ENCODE measurements around the gene NYAP2. TPM values are rescaled to one million over a fixed set of nuclear protein-coding genes. Genes with fewer than 3 reads are reported as not detected.

NYAP2 gene
- total RNA-seq, 2 donors from 2014 or later: not detected

- no peaks in the 10 kb centered on the region for H3K4me1 Mint-ChIP-seq (ENCODE audit: low read depth in 2 of 2)
- no peak overlapping the region for H3K27ac Mint-ChIP-seq
- no peaks in the 10 kb centered on the region for H3K36me3 Mint-ChIP-seq
- peaks cover 17 to 30% of the 10 kb centered on the region in 2 donors for H3K27me3 Mint-ChIP-seq
- no peak overlapping the region for H3K4me3 Mint-ChIP-seq
- no peak for DNase-seq (ENCODE audit: low spot score)
- H3K9me3 Mint-ChIP-seq: no peaks in the 10 kb centered on the region
- no peak for ATAC-seq
Measured at GRCh38 chr2:225413786-225414185, 14.3 kb downstream of the NYAP2 start.

GRCh38 chr2:225414902-225415301 lies 15.4 kb downstream of the NYAP2 start:
- no peaks in the 10 kb centered on the region for H3K9me3 Mint-ChIP-seq
- peaks cover 17 to 34% of the 10 kb centered on the region in 2 donors for H3K27me3 Mint-ChIP-seq
- DNase-seq (ENCODE audit: low spot score) (no peak), ATAC-seq (no peak)
- H3K27ac Mint-ChIP-seq: no peak overlapping the region
- no peak overlapping the region for H3K4me3 Mint-ChIP-seq
- H3K4me1 Mint-ChIP-seq (ENCODE audit: low read depth in 2 of 2): no peaks in the 10 kb centered on the region
- H3K36me3 Mint-ChIP-seq: no peaks in the 10 kb centered on the region

- no peak for DNase-seq (ENCODE audit: low spot score)
Measured at GRCh38 chr2:225415341-225415740, 15.8 kb downstream of the NYAP2 start.

GRCh38 chr2:225415792-225416191 lies 16.3 kb downstream of the NYAP2 start:
- no peak overlapping the region for H3K4me3 Mint-ChIP-seq
- H3K36me3 Mint-ChIP-seq: no peaks in the 10 kb centered on the region
- peaks cover 15 to 31% of the 10 kb centered on the region in 2 donors for H3K27me3 Mint-ChIP-seq
- ATAC-seq: no peak
- no peak overlapping the region for H3K27ac Mint-ChIP-seq
- no peaks in the 10 kb centered on the region for H3K9me3 Mint-ChIP-seq
- no peak for DNase-seq (ENCODE audit: low spot score)
- no peaks in the 10 kb centered on the region for H3K4me1 Mint-ChIP-seq (ENCODE audit: low read depth in 2 of 2)

More at GRCh38 chr2:225415341-225415740, 15.8 kb downstream of the NYAP2 start:
- no peak for ATAC-seq
- no peaks in the 10 kb centered on the region for H3K9me3 Mint-ChIP-seq
- H3K36me3 Mint-ChIP-seq: no peaks in the 10 kb centered on the region
- no peaks in the 10 kb centered on the region for H3K4me1 Mint-ChIP-seq (ENCODE audit: low read depth in 2 of 2)
- no peak overlapping the region for H3K4me3 Mint-ChIP-seq
- no peak overlapping the region for H3K27ac Mint-ChIP-seq
- H3K27me3 Mint-ChIP-seq: peaks cover 17 to 34% of the 10 kb centered on the region in 2 donors

- no peak for DNase-seq (ENCODE audit: low spot score)
- Mint-ChIP-seq H3K27me3 (peaks cover 9 to 22% of the 10 kb centered on the region in 2 donors), H3K4me3 (no peak overlapping the region), H3K36me3 (no peaks in the 10 kb centered on the region), H3K9me3 (no peaks in the 10 kb centered on the region), H3K27ac (no peak overlapping the region), H3K4me1 (ENCODE audit: low read depth in 2 of 2) (no peaks in the 10 kb centered on the region)
- no peak for ATAC-seq
Measured at GRCh38 chr2:225416616-225417367, 17.3 kb downstream of the NYAP2 start.

- Mint-ChIP-seq H3K36me3 (no peaks in the 10 kb centered on the region), H3K9me3 (no peaks in the 10 kb centered on the region), H3K27me3 (peaks cover 13 to 28% of the 10 kb centered on the region in 2 donors), H3K27ac (no peak overlapping the region), H3K4me1 (ENCODE audit: low read depth in 2 of 2) (no peaks in the 10 kb centered on the region), H3K4me3 (no peak overlapping the region)
- no peak for DNase-seq (ENCODE audit: low spot score)
- ATAC-seq: no peak
Measured at GRCh38 chr2:225419033-225419432, 19.5 kb downstream of the NYAP2 start.

GRCh38 chr2:225422145-225422544 lies 22.6 kb downstream of the NYAP2 start:
- DNase-seq (ENCODE audit: low spot score) (no peak), ATAC-seq (no peak)
- peaks cover 17 to 29% of the 10 kb centered on the region in 2 donors for H3K27me3 Mint-ChIP-seq
- no peak overlapping the region for H3K27ac Mint-ChIP-seq
- no peaks in the 10 kb centered on the region for H3K9me3 Mint-ChIP-seq
- no peak overlapping the region for H3K4me3 Mint-ChIP-seq
- no peaks in the 10 kb centered on the region for H3K36me3 Mint-ChIP-seq
- no peaks in the 10 kb centered on the region for H3K4me1 Mint-ChIP-seq (ENCODE audit: low read depth in 2 of 2)

GRCh38 chr2:225425284-225425683 lies 25.8 kb downstream of the NYAP2 start:
- no peaks in the 10 kb centered on the region for H3K4me1 Mint-ChIP-seq (ENCODE audit: low read depth in 2 of 2)
- ATAC-seq (no peak), DNase-seq (ENCODE audit: low spot score) (no peak)
- no peak overlapping the region for H3K27ac Mint-ChIP-seq
- no peak overlapping the region for H3K4me3 Mint-ChIP-seq
- H3K9me3 Mint-ChIP-seq: no peaks in the 10 kb centered on the region
- H3K36me3 Mint-ChIP-seq: no peaks in the 10 kb centered on the region
- peaks cover 14 to 39% of the 10 kb centered on the region in 2 donors for H3K27me3 Mint-ChIP-seq

- peaks cover 10 to 27% of the 10 kb centered on the region in 2 donors for H3K27me3 Mint-ChIP-seq
- ATAC-seq: no peak
- H3K4me1 Mint-ChIP-seq (ENCODE audit: low read depth in 2 of 2): no peaks in the 10 kb centered on the region
- H3K4me3 Mint-ChIP-seq: no peak overlapping the region
- DNase-seq (ENCODE audit: low spot score): no peak
- H3K36me3 Mint-ChIP-seq: no peaks in the 10 kb centered on the region
- no peaks in the 10 kb centered on the region for H3K9me3 Mint-ChIP-seq
- no peak overlapping the region for H3K27ac Mint-ChIP-seq
Measured at GRCh38 chr2:225428360-225428759, 28.9 kb downstream of the NYAP2 start.

- Mint-ChIP-seq H3K36me3 (no peaks in the 10 kb centered on the region), H3K27me3 (peaks cover 10 to 27% of the 10 kb centered on the region in 2 donors), H3K27ac (no peak overlapping the region), H3K9me3 (no peaks in the 10 kb centered on the region), H3K4me3 (no peak overlapping the region), H3K4me1 (ENCODE audit: low read depth in 2 of 2) (no peaks in the 10 kb centered on the region)
- no peak for ATAC-seq
- DNase-seq (ENCODE audit: low spot score): no peak
Measured at GRCh38 chr2:225429717-225430116, 30.2 kb downstream of the NYAP2 start.

GRCh38 chr2:225431105-225431863 lies 31.8 kb downstream of the NYAP2 start:
- H3K4me3 Mint-ChIP-seq: no peak overlapping the region
- DNase-seq (ENCODE audit: low spot score) (no peak), ATAC-seq (no peak)
- H3K27ac Mint-ChIP-seq: no peak overlapping the region
- H3K9me3 Mint-ChIP-seq: no peaks in the 10 kb centered on the region
- peaks cover 7 to 27% of the 10 kb centered on the region in 2 donors for H3K27me3 Mint-ChIP-seq
- no peaks in the 10 kb centered on the region for H3K4me1 Mint-ChIP-seq (ENCODE audit: low read depth in 2 of 2)
- H3K36me3 Mint-ChIP-seq: no peaks in the 10 kb centered on the region

GRCh38 chr2:225434014-225434413 lies 34.5 kb downstream of the NYAP2 start:
- DNase-seq (ENCODE audit: low spot score): no peak
- Mint-ChIP-seq H3K27ac (no peak overlapping the region), H3K4me1 (ENCODE audit: low read depth in 2 of 2) (no peaks in the 10 kb centered on the region), H3K36me3 (no peaks in the 10 kb centered on the region), H3K4me3 (no peak overlapping the region), H3K9me3 (peaks cover 2% of the 10 kb centered on the region), H3K27me3 (peaks cover 7 to 23% of the 10 kb centered on the region in 2 donors)
- ATAC-seq: no peak

GRCh38 chr2:225437319-225437718 lies 37.8 kb downstream of the NYAP2 start:
- H3K4me3 Mint-ChIP-seq: no peak overlapping the region
- H3K9me3 Mint-ChIP-seq: peaks cover 2% of the 10 kb centered on the region
- H3K27ac Mint-ChIP-seq: no peak overlapping the region
- ATAC-seq (no peak), DNase-seq (ENCODE audit: low spot score) (no peak)
- H3K4me1 Mint-ChIP-seq (ENCODE audit: low read depth in 2 of 2): no peaks in the 10 kb centered on the region
- H3K27me3 Mint-ChIP-seq: peaks cover 12 to 27% of the 10 kb centered on the region in 2 donors
- no peaks in the 10 kb centered on the region for H3K36me3 Mint-ChIP-seq

GRCh38 chr2:225438248-225438647 lies 38.7 kb downstream of the NYAP2 start:
- DNase-seq (ENCODE audit: low spot score) (no peak), ATAC-seq (no peak)
- Mint-ChIP-seq H3K27me3 (peaks cover 12 to 27% of the 10 kb centered on the region in 2 donors), H3K9me3 (peaks cover 2% of the 10 kb centered on the region), H3K27ac (no peak overlapping the region), H3K4me1 (ENCODE audit: low read depth in 2 of 2) (no peaks in the 10 kb centered on the region), H3K4me3 (no peak overlapping the region), H3K36me3 (no peaks in the 10 kb centered on the region)
